Mesothelial cell of epicardium (in vitro differentiated cells): ENCODE results near the gene B4GALT7. TPM values are rescaled to one million over a fixed set of nuclear protein-coding genes. Genes with fewer than 3 reads are reported as not detected.
"Not testable (repeated sequence)": the region's sequence is repeated elsewhere in the genome, so short reads cannot be mapped to it uniquely, and the experiment has no call there.

Experiments used
- DNase-seq, 2 experiments: peaks; one replicate each; pipeline ENCODE4 v3.0.0; 2021; ENCODE audit warnings: low spot score in 2 of 2; ENCODE audit not compliant: unreplicated experiment in 2 of 2
- H3K27ac Mint-ChIP-seq: 2 replicates; pipeline ENCODE4 v1.8.0; 2021; ENCODE audit warnings: mixed read lengths
- H3K27me3 Mint-ChIP-seq: 2 replicates; pipeline ENCODE4 v1.8.0; 2021; ENCODE audit warnings: low read depth, mixed read lengths
- H3K36me3 Mint-ChIP-seq: 2 replicates; pipeline ENCODE4 v1.8.0; 2021; ENCODE audit warnings: mixed read lengths
- H3K4me1 Mint-ChIP-seq: 2 replicates; pipeline ENCODE4 v1.8.0; 2021; ENCODE audit warnings: mixed read lengths
- H3K4me3 Mint-ChIP-seq: 2 replicates; pipeline ENCODE4 v1.8.0; 2021; ENCODE audit warnings: mild to moderate bottlenecking, moderate library complexity, mixed read lengths
- H3K9me3 Mint-ChIP-seq: 2 replicates; pipeline ENCODE4 v1.8.0; 2021; ENCODE audit warnings: mixed read lengths
- total RNA-seq: library from RNA; stranded (reverse); gene quantifications from 3 replicates; pipeline ENCODE4 v1.2.1, GENCODE V29; 2021
- TF ChIP-seq, protein P1 (sequence below): fragments of 200-600 bp; sonication (generic); IDR thresholded peaks from one replicate; pipeline ENCODE4 v1.5.0; 2021; ENCODE audit warnings: antibody characterized with exemption; ENCODE audit not compliant: unreplicated experiment

Gene B4GALT7
- total RNA-seq, 1 donor from 2014 or later: 37.4 TPM

DNA sequence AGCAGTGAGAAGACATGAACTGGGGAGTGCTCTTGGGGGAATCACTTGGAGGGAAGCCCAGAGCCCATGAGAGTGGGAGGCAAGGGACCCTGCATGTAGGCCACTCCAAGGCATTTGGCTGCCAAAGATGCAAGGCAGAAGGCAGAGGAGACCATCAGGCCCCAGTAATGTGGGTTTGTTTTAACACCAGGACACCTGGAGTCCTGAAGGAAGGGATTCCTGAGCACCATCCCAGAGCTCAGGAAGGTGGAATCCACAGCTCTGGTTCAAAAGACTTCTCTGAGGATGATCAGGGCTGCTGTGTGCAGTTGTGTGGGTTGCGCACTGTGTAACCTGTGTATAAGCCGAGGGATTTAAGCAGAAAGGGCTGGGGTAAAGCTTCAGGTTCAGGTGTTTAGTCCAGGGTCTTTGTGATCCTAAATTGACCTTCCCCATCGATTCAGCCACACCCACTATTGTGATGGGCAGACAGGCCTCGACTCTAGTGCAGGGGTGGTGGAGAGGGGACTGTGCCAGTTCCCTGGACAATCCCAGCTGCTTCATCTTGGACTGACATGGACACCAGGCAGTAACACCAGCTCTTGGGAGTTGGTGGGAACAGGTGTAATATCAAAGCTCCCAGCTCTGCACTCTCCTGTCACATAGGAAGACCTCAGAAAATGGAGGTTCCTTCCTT lies 11.0 kb downstream of the B4GALT7 start:
- no peak overlapping the region for H3K27ac Mint-ChIP-seq

DNA sequence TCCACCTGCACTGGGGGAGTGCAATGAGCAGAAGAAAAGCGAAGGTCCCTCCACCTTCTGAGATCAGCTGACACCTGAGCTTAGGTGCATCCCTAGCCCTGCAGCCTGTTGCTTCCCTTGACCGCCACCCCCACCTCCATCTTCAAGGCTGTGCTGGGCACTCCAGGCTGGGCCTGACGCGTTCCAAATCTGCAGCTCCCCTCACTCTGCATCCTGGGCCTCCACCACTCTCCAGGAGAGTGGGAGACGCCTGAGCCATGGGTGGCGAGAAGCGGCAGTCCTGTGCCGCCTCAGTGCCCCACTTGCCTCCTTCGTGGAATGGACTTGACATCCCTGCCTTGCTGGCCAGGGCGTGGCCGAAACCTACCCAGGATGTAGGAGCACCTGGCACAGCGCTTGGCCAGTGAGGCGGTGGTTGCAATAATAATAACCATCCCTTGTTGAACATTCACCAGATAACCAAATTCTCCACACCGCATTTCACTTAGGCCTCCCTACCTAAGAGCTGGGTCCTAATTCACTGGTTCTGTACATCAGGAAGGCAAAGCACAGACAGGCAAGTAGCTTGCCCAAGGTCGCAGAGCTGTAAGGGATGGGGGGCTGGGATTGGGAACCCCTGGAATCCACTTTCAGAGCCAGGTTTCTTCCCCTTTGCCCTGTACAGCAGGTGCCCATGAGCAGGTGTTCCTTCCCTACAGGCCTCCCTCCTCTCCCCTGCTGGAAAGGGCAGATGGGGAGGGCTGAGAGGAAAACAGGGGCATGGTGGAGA lies 11.7 kb downstream of the B4GALT7 start:
- no peak overlapping the region for H3K27ac Mint-ChIP-seq
- H3K9me3 Mint-ChIP-seq: no peaks in the 10 kb centered on the region
- H3K36me3 Mint-ChIP-seq: peaks cover 5% of the 10 kb centered on the region
- no peaks in the 10 kb centered on the region for H3K27me3 Mint-ChIP-seq
- H3K4me1 Mint-ChIP-seq: peaks cover 2% of the 10 kb centered on the region
- DNase-seq: peak in 1 of 2 experiments; percentile 30
- H3K4me3 Mint-ChIP-seq: no peak overlapping the region
- TF ChIP-seq, protein P1, sequence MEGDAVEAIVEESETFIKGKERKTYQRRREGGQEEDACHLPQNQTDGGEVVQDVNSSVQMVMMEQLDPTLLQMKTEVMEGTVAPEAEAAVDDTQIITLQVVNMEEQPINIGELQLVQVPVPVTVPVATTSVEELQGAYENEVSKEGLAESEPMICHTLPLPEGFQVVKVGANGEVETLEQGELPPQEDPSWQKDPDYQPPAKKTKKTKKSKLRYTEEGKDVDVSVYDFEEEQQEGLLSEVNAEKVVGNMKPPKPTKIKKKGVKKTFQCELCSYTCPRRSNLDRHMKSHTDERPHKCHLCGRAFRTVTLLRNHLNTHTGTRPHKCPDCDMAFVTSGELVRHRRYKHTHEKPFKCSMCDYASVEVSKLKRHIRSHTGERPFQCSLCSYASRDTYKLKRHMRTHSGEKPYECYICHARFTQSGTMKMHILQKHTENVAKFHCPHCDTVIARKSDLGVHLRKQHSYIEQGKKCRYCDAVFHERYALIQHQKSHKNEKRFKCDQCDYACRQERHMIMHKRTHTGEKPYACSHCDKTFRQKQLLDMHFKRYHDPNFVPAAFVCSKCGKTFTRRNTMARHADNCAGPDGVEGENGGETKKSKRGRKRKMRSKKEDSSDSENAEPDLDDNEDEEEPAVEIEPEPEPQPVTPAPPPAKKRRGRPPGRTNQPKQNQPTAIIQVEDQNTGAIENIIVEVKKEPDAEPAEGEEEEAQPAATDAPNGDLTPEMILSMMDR: no peak

More for the DNA sequence above, 11.0 kb downstream of the B4GALT7 start:
- Mint-ChIP-seq H3K27me3 (no peaks in the 10 kb centered on the region), H3K4me3 (no peak overlapping the region), H3K4me1 (peaks cover 2% of the 10 kb centered on the region), H3K9me3 (no peaks in the 10 kb centered on the region), H3K36me3 (no peaks in the 10 kb centered on the region)
- peak in 1 of 2 experiments; percentile 25 for DNase-seq
- TF ChIP-seq, protein P1: no peak

DNA sequence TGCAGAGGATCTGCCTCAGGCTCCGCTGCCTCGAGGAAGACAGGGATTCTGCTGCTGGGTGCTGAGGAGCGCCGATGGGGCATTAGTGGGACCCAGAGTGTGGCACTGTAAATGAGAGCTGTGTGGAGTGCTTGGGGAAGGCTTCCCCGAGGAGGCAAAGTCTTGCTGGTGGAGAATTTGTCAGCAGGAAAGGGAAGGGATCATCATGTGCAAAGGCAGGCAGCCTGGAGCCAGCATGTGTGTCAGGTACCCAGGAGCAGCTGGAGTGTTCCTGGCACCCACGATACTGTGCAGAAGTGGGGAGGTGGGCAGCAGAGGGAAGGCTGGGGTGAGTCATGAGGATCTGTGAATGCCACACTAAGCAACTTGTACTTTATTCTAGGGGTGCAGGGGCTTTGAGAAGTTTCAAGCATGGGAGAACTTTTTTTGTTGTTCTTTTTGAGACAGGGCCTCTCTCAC lies 12.3 kb downstream of the B4GALT7 start:
- TF ChIP-seq, protein P1: no peak
- Mint-ChIP-seq H3K4me1 (peaks cover 2% of the 10 kb centered on the region), H3K27ac (no peak overlapping the region), H3K36me3 (peaks cover 6% of the 10 kb centered on the region), H3K9me3 (no peaks in the 10 kb centered on the region), H3K4me3 (no peak overlapping the region), H3K27me3 (no peaks in the 10 kb centered on the region)
- peak in 1 of 2 experiments; percentile 29 for DNase-seq

DNA sequence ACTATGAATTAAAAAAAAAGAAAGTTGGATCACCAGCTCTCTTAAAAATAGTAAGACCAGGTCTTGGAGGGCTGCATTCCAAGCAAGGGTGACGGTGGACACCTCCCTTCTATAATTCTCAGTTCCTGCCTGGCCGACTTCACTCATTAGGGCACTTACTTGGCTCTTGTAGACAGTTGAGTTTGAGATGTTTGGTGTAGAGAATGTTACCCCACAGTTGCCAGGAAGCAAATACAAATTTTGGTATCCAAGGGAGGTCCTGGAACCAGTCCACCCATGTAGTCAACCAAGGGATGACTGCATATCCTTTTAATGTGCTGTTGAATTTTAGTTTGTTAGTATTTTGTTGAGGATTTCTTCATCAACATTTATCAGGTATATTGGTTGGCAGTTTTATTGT lies 20.6 kb downstream of the B4GALT7 start:
- no peak for DNase-seq
- no peak overlapping the region for H3K27ac Mint-ChIP-seq
- no peaks in the 10 kb centered on the region for H3K4me1 Mint-ChIP-seq
- H3K27me3 Mint-ChIP-seq: no peaks in the 10 kb centered on the region
- peaks cover 15% of the 10 kb centered on the region for H3K9me3 Mint-ChIP-seq
- peaks cover 51% of the 10 kb centered on the region for H3K36me3 Mint-ChIP-seq
- H3K4me3 Mint-ChIP-seq: no peak overlapping the region
- TF ChIP-seq, protein P1: no peak

DNA sequence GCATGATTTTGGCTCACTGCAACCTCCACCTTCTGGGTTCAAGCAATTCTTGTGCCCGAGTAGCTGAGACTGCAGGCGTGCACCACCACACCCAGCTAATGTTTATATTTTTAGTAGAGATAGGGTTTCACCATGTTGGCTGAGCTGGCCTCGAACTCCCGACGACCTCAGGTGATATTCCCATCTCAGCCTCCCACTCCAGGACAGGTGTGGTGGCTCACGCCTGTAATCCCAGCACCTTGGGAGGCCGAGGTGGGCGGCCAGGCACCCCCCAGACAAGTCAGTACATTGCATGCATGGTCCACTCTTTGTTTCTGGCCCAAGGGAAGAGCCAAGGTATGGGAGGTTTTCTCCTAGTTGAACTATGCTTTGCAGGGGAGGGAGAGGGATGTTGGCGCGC lies 24.2 kb downstream of the B4GALT7 start:
- not testable (repeated sequence) for H3K4me3 Mint-ChIP-seq, H3K9me3 Mint-ChIP-seq, H3K27ac Mint-ChIP-seq, DNase-seq, H3K4me1 Mint-ChIP-seq, H3K27me3 Mint-ChIP-seq
- peaks cover 28% of the 10 kb centered on the region for H3K36me3 Mint-ChIP-seq

DNA sequence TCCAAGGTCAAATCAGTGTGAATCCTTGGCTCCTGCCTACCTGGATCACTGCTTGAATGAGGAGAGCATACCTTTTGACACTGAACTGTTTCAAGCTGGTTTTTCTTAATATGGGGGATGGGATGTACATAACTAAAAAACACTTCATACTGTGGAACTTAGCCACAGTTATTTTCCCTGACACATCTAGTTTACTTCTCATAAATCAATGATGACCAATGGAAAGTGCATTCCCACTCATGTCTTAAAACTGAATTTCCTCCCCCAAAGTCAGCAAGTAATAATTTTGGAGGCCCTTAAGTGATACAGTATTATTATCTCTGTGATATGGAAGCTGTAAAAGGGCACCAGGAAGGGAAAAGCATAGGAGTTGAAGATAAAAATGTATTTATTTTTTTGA lies 30.3 kb downstream of the B4GALT7 start:
- not testable (repeated sequence) for H3K9me3 Mint-ChIP-seq, DNase-seq, H3K4me3 Mint-ChIP-seq, H3K27me3 Mint-ChIP-seq, H3K36me3 Mint-ChIP-seq, H3K4me1 Mint-ChIP-seq, H3K27ac Mint-ChIP-seq

DNA sequence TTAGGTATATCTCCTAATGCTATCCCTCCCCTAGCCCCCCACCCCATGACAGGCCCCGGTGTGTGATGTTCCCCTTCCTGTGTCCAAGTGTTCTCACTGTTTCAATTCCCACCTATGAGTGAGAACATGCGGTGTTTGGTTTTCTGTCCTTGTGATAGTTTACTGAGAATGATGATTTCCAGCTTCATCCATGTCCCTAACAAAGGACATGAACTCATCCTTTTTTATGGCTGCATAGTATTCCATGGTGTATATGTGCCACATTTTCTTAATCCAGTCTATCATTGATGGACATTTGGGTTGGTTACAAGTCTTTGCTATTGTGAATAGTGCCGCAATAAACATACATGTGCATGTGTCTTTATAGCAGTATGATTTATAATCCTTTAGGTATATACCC lies 35.0 kb downstream of the B4GALT7 start:
- not testable (repeated sequence) for H3K27ac Mint-ChIP-seq, H3K4me3 Mint-ChIP-seq, H3K4me1 Mint-ChIP-seq, H3K27me3 Mint-ChIP-seq, DNase-seq
- H3K9me3 Mint-ChIP-seq: peaks cover 26% of the 10 kb centered on the region
- H3K36me3 Mint-ChIP-seq: peaks cover 14% of the 10 kb centered on the region

DNA sequence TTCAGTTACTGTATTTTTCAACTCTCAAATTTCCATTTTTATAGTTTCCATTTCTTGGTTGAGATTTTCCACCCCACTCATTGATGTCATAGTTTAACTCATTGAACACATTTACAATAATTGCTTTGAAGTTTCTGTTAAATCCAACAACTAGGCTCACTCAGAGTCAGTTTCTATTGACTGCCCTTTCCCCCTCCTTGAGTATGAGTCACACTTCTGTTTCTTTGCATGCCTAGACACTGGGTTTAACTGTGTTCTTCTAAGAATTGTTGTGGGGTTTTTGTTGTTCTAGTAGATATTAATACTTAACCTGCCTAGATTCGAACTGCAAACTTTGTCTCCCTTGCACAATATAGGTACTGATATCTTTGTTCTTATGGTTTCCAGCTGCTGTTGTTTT lies 45.5 kb downstream of the B4GALT7 start:
- not testable (repeated sequence) for H3K9me3 Mint-ChIP-seq

DNA sequence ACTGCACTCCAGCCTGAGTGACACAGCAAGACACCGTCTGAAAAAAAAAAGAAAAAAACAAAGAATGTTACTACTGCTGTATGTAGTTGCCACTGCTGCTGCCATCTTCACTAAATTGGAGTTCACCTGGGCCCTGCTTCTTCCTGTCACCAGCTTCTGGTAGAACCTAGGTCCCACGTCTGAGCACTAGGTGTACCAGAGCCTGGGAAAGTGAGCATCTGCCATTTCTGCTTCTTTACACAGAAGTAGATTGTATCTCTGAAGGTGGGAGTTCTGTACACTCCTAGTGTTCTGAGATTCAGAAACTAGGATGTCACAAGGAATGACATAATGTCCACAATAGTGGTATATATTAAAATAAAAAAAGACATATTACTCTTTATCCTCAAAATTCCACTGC lies 51.3 kb downstream of the B4GALT7 start:
- H3K36me3 Mint-ChIP-seq: peaks cover 11% of the 10 kb centered on the region
- not testable (repeated sequence) for DNase-seq, H3K27me3 Mint-ChIP-seq, H3K4me3 Mint-ChIP-seq, H3K27ac Mint-ChIP-seq, H3K9me3 Mint-ChIP-seq, H3K4me1 Mint-ChIP-seq

More for the DNA sequence above, 45.5 kb downstream of the B4GALT7 start:
- peaks cover 13% of the 10 kb centered on the region for H3K36me3 Mint-ChIP-seq
- H3K4me3 Mint-ChIP-seq, H3K4me1 Mint-ChIP-seq, H3K27me3 Mint-ChIP-seq, H3K27ac Mint-ChIP-seq, DNase-seq: not testable (repeated sequence)

DNA sequence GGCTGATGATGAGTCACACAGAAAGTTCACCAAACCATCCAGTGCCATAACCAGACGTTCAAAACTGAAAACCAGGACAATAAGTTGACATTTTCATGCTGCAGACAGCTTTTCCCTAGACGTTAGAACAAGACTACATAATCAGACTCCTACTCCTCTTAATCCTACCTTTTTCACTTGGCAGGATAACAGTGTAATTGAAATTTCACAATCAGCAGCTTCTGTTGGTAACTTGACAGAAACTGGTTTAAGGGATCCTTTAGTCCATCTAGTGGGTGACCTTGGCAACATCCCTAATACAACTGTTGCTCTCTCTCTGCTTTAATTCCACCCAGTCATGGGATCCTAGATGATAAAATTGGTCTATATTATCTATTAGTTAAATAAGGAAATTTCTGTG lies 57.9 kb downstream of the B4GALT7 start:
- not testable (repeated sequence) for H3K4me3 Mint-ChIP-seq, DNase-seq, H3K27ac Mint-ChIP-seq, H3K27me3 Mint-ChIP-seq, H3K4me1 Mint-ChIP-seq, H3K36me3 Mint-ChIP-seq
- peaks cover 17% of the 10 kb centered on the region for H3K9me3 Mint-ChIP-seq
